HepG2 (cell line): ENCODE measurements around the gene FAM162A. TPM values are rescaled to one million over a fixed set of nuclear protein-coding genes. Genes with fewer than 3 reads are reported as not detected.

Experiments
- ARNT2 ChIP-seq: sonication (generic); formaldehyde crosslinking; IDR thresholded peaks from 2 replicates; pipeline ENCODE4 v1.8.0; 2022; ENCODE audit warnings: mild to moderate bottlenecking, low read depth, missing genetic modification reagents, moderate library complexity
- EZH2 ChIP-seq: conservative IDR thresholded peaks from 2 replicates; pipeline ENCODE4 v1.6.1; 2012; ENCODE audit warnings: mild to moderate bottlenecking, low read depth, low read length, moderate library complexity
- FOXO1 ChIP-seq: sonication (generic); formaldehyde crosslinking; IDR thresholded peaks from 2 replicates; pipeline ENCODE4 v1.4.0; 2020; ENCODE audit warnings: missing genetic modification reagents
- FOXP1 ChIP-seq, 2 experiments: fragments of 450-650 bp in 1 of 2; IDR thresholded peaks; 2 replicates each; pipeline ENCODE4 v1.6.1; 2017 to 2018; ENCODE audit warnings: antibody characterized with exemption in 1 of 2
- GTF3A ChIP-seq: sonication (generic); formaldehyde crosslinking; conservative IDR thresholded peaks from 2 replicates; pipeline ENCODE4 v1.4.0; 2020; ENCODE audit warnings: mild to moderate bottlenecking, missing genetic modification reagents
- LCORL ChIP-seq, 2 experiments: fragments of 450-650 bp in 1 of 2; sonication (generic) in 1 of 2; formaldehyde crosslinking in 1 of 2; IDR thresholded peaks; 2 replicates each; pipeline versions ENCODE4 v1.5.0 to v1.6.1; 2017 to 2020; ENCODE audit warnings: antibody characterized with exemption in 1 of 2, missing genetic modification reagents in 1 of 2
- NKX3-1 ChIP-seq: sonication (generic); formaldehyde crosslinking; IDR thresholded peaks from 2 replicates; pipeline ENCODE4 v1.5.0; 2020; ENCODE audit warnings: missing genetic modification reagents
- RBM22 ChIP-seq: fragments of 200-400 bp; formaldehyde crosslinking; optimal IDR thresholded peaks from 2 replicates; pipeline ENCODE3; 2017; ENCODE audit warnings: mild to moderate bottlenecking, low read length, moderate library complexity
- RORA ChIP-seq: sonication (generic); formaldehyde crosslinking; IDR thresholded peaks from 2 replicates; pipeline ENCODE4 v1.5.0; 2020; ENCODE audit warnings: mild to moderate bottlenecking, missing genetic modification reagents, moderate library complexity
- TFDP1 ChIP-seq: IDR thresholded peaks from 2 replicates; pipeline ENCODE4 v1.6.1; 2016; ENCODE audit warnings: missing compliant biosample characterization, missing genetic modification reagents, borderline replicate concordance
- ZBTB38 ChIP-seq: sonication (generic); formaldehyde crosslinking; IDR thresholded peaks from 2 replicates; pipeline ENCODE4 v1.5.1; 2020; ENCODE audit warnings: mild to moderate bottlenecking, missing genetic modification reagents
- ZNF558 ChIP-seq: sonication (generic); formaldehyde crosslinking; IDR thresholded peaks from 2 replicates; pipeline ENCODE4 v1.9.0; 2022; ENCODE audit warnings: mild to moderate bottlenecking, missing genetic modification reagents, borderline replicate concordance
- ZNF567 ChIP-seq: sonication (generic); formaldehyde crosslinking; IDR thresholded peaks from 2 replicates; pipeline ENCODE4 v1.8.1; 2023; ENCODE audit warnings: mild to moderate bottlenecking, missing genetic modification reagents, borderline replicate concordance
- ZNF775 ChIP-seq: sonication (generic); formaldehyde crosslinking; IDR thresholded peaks from 2 replicates; pipeline ENCODE4 v1.4.0; 2020; ENCODE audit warnings: missing genetic modification reagents, mild to moderate bottlenecking, moderate library complexity, borderline replicate concordance
- ZNF781 ChIP-seq: sonication (generic); formaldehyde crosslinking; IDR thresholded peaks from 2 replicates; pipeline ENCODE4 v1.5.1; 2020; ENCODE audit warnings: borderline replicate concordance, mild to moderate bottlenecking, missing genetic modification reagents; ENCODE audit errors: not compliant biosample characterization
- ZSCAN21 ChIP-seq: sonication (generic); formaldehyde crosslinking; IDR thresholded peaks from 2 replicates; pipeline ENCODE4 v1.8.0; 2022; ENCODE audit warnings: mild to moderate bottlenecking, missing genetic modification reagents, moderate library complexity, borderline replicate concordance
- polyA plus RNA-seq, 8 experiments: library from polyadenylated mRNA; depleted of rRNA in 3 of 8; stranded (reverse) in 7 of 8; unstranded in 1 of 8; fragments of >200 nt; fragmentation: Illumina TruSeq in 4 of 8; extraction: Trizol in 4 of 8; gene quantifications; 2 replicates each; pipeline versions ENCODE4 v1.2.1 to v1.2.3, GENCODE V29; 2011 to 2016; ENCODE audit warnings: low read depth in 4 of 8, missing spikeins in 1 of 8, mixed read lengths in 1 of 8; ENCODE audit not compliant: insufficient read depth in 1 of 8
- total RNA-seq, 5 experiments: library from RNA; depleted of rRNA; stranded (reverse); fragments of >200 nt; fragmentation: Illumina TruSeq; extraction: Trizol; gene quantifications; 2 replicates each; pipeline ENCODE4 v1.2.3, GENCODE V29; 2016; ENCODE audit warnings: low read depth in 1 of 5
- TF ChIP-seq, protein P1 (sequence below): sonication (generic); formaldehyde crosslinking; IDR thresholded peaks from 2 replicates; pipeline ENCODE4 v1.9.0; 2022; ENCODE audit warnings: missing genetic modification reagents, mild to moderate bottlenecking, borderline replicate concordance
- TF ChIP-seq, protein P2 (sequence below): sonication (generic); formaldehyde crosslinking; IDR thresholded peaks from 2 replicates; pipeline ENCODE4 v1.4.0; 2020; ENCODE audit warnings: missing genetic modification reagents
- TF ChIP-seq, protein P3 (sequence below): sonication (generic); formaldehyde crosslinking; IDR thresholded peaks from 2 replicates; pipeline ENCODE4; 2020; ENCODE audit warnings: missing genetic modification reagents, mild to moderate bottlenecking, borderline replicate concordance

Gene FAM162A
- total and polyA plus RNA-seq, 2 of the 13 experiments (the other 11 are each of a cell fraction or from before 2014, with no cell fraction given) = 115 to 155 TPM

DNA sequence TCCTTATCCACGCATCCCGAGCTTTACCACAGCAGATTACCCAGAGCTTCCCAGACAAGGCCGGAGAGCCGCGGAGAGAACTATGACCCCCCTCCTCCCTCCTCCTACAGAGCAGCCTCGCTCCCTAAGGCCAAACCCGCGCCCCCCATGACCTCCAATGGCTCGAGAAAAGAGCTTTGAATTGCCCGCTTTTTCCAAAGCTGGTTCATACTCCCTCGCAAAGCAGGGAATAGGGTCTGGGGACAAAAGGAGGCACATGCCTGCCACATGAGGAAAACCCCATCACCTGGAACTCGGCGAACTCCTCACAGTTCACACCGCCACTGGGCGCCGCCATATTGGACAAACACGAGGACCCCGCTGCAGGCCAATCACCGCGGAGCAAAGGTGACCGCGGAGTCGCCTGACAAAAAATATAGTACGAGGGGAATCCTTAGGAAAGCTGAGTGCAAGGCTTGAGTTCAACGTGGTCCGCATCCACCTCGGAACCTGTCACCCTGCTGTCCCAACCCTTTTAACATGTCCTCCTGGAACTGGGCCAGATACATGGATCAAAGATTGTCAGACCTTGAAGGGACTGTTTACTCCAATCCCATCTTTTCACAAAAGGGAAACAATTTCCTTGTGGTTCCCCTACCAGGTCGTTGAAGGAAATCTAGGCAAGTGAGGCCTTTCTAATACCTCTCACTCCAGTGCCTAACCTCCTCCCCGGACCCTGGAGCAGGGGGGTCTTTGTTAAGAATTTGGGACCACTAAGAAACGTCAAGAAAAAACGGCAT lies 905 bp upstream of the FAM162A start, which contains the start of gene MIX23 (continued):
- TF ChIP-seq, protein P1, sequence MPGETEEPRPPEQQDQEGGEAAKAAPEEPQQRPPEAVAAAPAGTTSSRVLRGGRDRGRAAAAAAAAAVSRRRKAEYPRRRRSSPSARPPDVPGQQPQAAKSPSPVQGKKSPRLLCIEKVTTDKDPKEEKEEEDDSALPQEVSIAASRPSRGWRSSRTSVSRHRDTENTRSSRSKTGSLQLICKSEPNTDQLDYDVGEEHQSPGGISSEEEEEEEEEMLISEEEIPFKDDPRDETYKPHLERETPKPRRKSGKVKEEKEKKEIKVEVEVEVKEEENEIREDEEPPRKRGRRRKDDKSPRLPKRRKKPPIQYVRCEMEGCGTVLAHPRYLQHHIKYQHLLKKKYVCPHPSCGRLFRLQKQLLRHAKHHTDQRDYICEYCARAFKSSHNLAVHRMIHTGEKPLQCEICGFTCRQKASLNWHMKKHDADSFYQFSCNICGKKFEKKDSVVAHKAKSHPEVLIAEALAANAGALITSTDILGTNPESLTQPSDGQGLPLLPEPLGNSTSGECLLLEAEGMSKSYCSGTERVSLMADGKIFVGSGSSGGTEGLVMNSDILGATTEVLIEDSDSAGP (CRISPR knock-in tag) = peak; percentile 33; the same call in 1 of the 2 replicates
- TF ChIP-seq ZBTB38 (CRISPR knock-in tag) = peak; percentile 85
- TF ChIP-seq ZNF775 (CRISPR knock-in tag) = 0 out of 2 replicates have a peak, but pooled peaks have one; percentile 71
- no peak for TF ChIP-seq RORA (CRISPR knock-in tag)
- no peak for TF ChIP-seq LCORL (IDR thresholded peaks at IDR 0.05)
- TF ChIP-seq LCORL (CRISPR knock-in tag; IDR thresholded peaks at IDR 0.05) = peak; percentile 42; the same call in 1 of the 2 replicates
- TF ChIP-seq ZSCAN21 (CRISPR knock-in tag) = peak; percentile 69; the same call in 1 of the 2 replicates
- TF ChIP-seq ARNT2 = peak; percentile 65
- no peak for TF ChIP-seq EZH2
- TF ChIP-seq NKX3-1 (CRISPR knock-in tag) = peak; percentile 68; the same call in 1 of the 2 replicates
- peak; percentile 88; the same call in 1 of the 2 replicates for TF ChIP-seq GTF3A (CRISPR knock-in tag)
- TF ChIP-seq FOXP1 (IDR thresholded peaks at IDR 0.05) = no peak
- 0 out of 2 replicates have a peak, but pooled peaks have one; percentile 35 for TF ChIP-seq FOXP1 (CRISPR knock-in tag; IDR thresholded peaks at IDR 0.05)
- TF ChIP-seq TFDP1 (CRISPR knock-in tag) = peak; percentile 57; the same call in 1 of the 2 replicates
- TF ChIP-seq, protein P2, sequence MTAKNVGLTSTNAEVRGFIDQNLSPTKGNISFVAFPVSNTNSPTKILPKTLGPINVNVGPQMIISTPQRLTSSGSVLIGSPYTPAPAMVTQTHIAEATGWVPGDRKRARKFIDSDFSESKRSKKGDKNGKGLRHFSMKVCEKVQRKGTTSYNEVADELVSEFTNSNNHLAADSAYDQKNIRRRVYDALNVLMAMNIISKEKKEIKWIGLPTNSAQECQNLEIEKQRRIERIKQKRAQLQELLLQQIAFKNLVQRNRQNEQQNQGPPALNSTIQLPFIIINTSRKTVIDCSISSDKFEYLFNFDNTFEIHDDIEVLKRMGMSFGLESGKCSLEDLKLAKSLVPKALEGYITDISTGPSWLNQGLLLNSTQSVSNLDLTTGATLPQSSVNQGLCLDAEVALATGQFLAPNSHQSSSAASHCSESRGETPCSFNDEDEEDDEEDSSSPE (CRISPR knock-in tag) = peak; percentile 49; the same call in 1 of the 2 replicates
- no peak for TF ChIP-seq ZNF567
- TF ChIP-seq ZNF558 (CRISPR knock-in tag) = peak; percentile 72; the same call in 1 of the 2 replicates
- 0 out of 2 replicates have a peak, but pooled peaks have one; percentile 21 for TF ChIP-seq FOXO1 (CRISPR knock-in tag)
- peak; percentile 96 for TF ChIP-seq ZNF781 (CRISPR knock-in tag)
- TF ChIP-seq, protein P3, sequence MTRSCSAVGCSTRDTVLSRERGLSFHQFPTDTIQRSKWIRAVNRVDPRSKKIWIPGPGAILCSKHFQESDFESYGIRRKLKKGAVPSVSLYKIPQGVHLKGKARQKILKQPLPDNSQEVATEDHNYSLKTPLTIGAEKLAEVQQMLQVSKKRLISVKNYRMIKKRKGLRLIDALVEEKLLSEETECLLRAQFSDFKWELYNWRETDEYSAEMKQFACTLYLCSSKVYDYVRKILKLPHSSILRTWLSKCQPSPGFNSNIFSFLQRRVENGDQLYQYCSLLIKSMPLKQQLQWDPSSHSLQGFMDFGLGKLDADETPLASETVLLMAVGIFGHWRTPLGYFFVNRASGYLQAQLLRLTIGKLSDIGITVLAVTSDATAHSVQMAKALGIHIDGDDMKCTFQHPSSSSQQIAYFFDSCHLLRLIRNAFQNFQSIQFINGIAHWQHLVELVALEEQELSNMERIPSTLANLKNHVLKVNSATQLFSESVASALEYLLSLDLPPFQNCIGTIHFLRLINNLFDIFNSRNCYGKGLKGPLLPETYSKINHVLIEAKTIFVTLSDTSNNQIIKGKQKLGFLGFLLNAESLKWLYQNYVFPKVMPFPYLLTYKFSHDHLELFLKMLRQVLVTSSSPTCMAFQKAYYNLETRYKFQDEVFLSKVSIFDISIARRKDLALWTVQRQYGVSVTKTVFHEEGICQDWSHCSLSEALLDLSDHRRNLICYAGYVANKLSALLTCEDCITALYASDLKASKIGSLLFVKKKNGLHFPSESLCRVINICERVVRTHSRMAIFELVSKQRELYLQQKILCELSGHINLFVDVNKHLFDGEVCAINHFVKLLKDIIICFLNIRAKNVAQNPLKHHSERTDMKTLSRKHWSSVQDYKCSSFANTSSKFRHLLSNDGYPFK (CRISPR knock-in tag) = peak; percentile 97
- peak; percentile 41 for TF ChIP-seq RBM22
